Smooth muscle cell of the coronary artery (primary cell): Measurements from ENCODE around the gene ANKMY1. TPM values are rescaled to one million over a fixed set of nuclear protein-coding genes. Genes with fewer than 3 reads are reported as not detected.

ENCODE experiments used
- total RNA-seq: library from RNA; depleted of rRNA; stranded (reverse); fragments of >200 nt; gene quantifications from 2 replicates; pipeline ENCODE4 v1.2.3, GENCODE V29; 2014; ENCODE audit warnings: low replicate concordance

Gene ANKMY1
- total RNA-seq = 5.0 and 7.5 TPM in 2 replicates

GRCh38 chr2:240557808-240558207, at the start of gene ANKMY1:
TSS of gene ANKMY1 (minus strand) at chr2:240557988. CDS start at chr2:240557335, 653 bp downstream.

DNA sequence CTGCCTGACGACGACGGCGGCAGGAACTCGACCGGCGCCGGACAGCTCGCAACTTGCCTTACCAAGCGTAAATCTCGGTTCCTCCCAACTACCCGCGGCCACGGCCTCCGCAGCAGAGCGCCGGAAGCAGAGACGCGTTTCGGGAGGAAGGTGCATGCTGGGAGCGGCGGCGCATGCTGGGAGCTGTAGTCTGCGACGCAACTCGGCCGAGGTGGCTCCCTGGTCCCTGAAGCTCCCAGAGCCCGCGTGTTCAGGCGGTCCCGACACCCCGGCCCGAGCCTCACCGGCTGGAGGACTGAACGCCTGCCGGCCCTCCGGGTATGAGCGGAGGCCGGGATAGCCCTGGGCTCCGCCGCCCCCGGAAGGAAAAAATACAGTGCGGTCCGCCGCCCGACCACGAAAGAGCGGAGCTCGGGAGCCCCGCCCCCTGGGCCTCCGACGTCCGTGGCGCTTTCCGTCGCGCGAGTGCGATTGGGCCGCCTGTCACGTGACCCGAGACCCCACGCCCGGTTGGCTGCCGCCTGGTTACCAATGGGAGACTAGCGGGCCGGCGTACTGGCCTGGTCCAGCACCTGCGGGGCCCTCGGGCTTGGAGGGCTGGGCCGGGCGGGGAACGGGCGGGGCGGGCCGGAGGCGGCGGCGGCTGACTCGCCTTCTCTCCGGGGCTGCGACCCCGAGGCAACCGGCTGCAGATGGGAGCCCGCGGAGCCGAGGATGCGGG, 28.6 kb upstream of the ANKMY1 start, which contains the start of gene CAPN10:
Gene CAPN10, plus strand, starts transcription at position 537 of the 721 bp plus-strand sequence. Its CDS starts 178 bp downstream, at position 715.

DNA sequence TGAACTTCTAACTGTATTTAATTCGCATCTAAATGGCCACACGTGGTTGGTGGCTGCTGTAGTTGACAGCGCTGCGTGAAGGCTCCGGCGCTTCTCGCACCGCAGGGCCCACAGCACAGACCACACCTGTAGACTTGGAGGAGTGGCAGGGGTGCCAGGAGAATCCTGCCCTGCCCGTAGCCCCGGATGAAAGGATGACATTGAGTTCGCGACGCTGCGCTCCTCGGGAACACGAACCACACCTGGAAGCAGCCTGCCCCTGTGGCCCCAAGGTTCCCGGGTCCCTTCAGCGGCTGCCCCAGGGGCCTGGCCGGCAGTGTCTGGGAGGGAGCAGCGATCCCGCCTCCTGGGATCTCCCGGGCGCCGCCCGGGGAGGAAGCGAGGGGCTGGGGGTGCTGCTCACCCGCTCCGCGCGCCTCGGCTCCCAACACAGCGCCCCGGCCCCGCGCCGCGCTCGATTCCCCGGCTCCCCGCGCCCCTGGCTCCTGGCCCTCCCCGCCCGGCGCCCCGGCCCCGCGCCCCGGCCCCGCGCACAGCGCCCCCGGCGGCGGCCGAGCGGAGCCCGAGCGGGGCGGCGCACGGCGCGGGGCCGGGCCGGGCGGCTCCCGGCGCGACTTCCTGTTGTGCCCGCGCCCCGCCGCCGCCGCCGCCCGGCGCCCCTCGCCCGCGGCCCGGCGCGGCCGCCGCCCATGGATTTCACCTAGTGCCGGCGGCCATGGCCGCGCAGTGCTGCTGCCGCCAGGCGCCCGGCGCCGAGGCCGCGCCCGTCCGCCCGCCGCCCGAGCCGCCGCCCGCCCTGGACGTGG, 10.3 kb upstream of the ANKMY1 start, which contains the start of gene RNPEPL1:
Gene RNPEPL1, plus strand, starts transcription at position 613 of the 806 bp plus-strand sequence. Its CDS starts 103 bp downstream, at position 716.

DNA sequence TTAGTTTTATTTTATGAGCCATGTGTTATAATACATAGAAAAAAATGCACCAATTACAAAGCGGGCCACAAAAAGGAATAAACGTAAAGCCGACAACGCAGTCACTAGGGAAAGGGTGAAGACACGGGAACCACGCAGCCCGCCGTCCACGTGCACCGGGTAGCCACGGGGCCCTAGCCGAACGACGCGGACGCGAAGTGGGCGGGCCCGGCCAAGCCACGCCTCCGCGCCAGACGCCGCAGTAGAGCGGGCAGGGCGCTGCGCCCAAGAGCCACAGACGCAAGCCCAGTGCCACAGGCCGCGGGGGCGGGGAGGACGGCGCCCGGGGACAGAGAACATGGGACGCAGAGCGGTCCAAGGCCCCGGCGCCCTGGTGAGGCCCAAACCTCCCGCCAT, 2.3 kb upstream of the ANKMY1 start, which contains the start of gene DUSP28:
Gene DUSP28, plus strand, starts transcription at position 274 of the 396 bp plus-strand sequence. CDS start 328 bp downstream, outside the sequence.

DNA sequence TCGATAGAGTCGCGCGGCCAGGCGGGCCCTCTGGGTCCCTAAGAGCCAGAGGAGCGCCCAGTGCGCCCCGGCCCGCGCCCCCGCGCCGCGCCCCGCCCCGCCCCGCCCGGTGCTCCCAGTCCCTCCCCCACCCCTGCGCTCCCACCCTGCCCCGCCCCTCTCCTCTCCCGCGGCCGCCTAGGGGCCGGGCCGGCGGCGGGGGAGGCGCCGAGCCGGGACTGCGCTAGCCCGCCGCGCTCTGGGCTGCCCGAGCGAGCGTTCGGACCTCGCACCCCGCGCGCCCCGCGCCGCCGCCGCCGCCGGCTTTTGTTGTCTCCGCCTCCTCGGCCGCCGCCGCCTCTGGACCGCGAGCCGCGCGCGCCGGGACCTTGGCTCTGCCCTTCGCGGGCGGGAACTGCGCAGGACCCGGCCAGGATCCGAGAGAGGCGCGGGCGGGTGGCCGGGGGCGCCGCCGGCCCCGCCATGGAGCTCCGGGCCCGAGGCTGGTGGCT, 122.3 kb downstream of the ANKMY1 start, which contains the start of gene GPC1:
Gene GPC1, plus strand, starts transcription at position 207 of the 491 bp plus-strand sequence. Its CDS starts 256 bp downstream, at position 463.

Other genes with a start within 250 kb of the ANKMY1 start
- 40.2 and 47.5 TPM in 2 replicates for gene GPC1, start 122.3 kb downstream of the ANKMY1 start, total RNA-seq
- 0.23 and 2.6 TPM in 2 replicates for gene DUSP28, start 2.4 kb upstream of the ANKMY1 start, total RNA-seq
- gene RNPEPL1, start 10.5 kb upstream of the ANKMY1 start, total RNA-seq = 2.6 and 10.4 TPM in 2 replicates
- 14.9 and 18.6 TPM in 2 replicates for gene CAPN10, start 28.7 kb upstream of the ANKMY1 start, total RNA-seq
- gene GPR35, start 67.5 kb upstream of the ANKMY1 start, total RNA-seq = 0.23 and 0.30 TPM in 2 replicates
- not detected in 2 replicates for gene AQP12B, start 124.9 kb upstream of the ANKMY1 start, total RNA-seq
- gene AQP12A, start 133.9 kb upstream of the ANKMY1 start, total RNA-seq = not detected in 2 replicates